DMS153 (cell line): ENCODE results near the gene TRMT112.
"Not testable (repeated sequence)": the region's sequence is repeated elsewhere in the genome, so short reads cannot be mapped to it uniquely, and the experiment has no call there.

Experiments
- DNase-seq: peaks from one replicate; lab custom pipeline; 2025; lab: John Stamatoyannopoulos, UW

The TRMT112 gene

GRCh38 chr11:64312947-64313346 lies 4.4 kb downstream of the TRMT112 start:
- DNase-seq = no peak

DNA sequence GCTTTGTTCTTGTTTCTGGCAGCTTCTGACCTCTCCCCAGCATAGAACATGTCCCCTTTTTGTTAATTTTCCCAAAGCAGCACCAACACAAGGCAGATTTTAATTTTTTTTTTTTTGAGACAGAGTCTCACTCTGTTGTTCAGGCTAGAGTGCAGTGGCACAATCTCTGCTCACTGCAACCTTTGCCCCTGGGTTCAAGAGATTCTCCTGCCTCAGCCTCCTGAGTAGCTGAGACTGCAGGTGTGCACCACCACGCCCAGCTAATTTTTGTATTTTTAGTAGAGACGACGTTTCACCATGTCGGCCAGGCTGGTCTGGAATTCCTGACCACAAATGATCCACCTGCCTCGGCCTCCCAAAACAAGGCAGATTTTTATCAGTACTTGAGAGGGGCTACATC lies 9.6 kb downstream of the TRMT112 start:
- not testable (repeated sequence) for DNase-seq

- no peak for DNase-seq
Observed at GRCh38 chr11:64306876-64307622, 10.3 kb downstream of the TRMT112 start.

- DNase-seq = no peak
Observed at GRCh38 chr11:64306563-64306875, 10.8 kb downstream of the TRMT112 start.

GRCh38 chr11:64305691-64306562 lies 11.4 kb downstream of the TRMT112 start:
- peak; percentile 25 for DNase-seq

DNA sequence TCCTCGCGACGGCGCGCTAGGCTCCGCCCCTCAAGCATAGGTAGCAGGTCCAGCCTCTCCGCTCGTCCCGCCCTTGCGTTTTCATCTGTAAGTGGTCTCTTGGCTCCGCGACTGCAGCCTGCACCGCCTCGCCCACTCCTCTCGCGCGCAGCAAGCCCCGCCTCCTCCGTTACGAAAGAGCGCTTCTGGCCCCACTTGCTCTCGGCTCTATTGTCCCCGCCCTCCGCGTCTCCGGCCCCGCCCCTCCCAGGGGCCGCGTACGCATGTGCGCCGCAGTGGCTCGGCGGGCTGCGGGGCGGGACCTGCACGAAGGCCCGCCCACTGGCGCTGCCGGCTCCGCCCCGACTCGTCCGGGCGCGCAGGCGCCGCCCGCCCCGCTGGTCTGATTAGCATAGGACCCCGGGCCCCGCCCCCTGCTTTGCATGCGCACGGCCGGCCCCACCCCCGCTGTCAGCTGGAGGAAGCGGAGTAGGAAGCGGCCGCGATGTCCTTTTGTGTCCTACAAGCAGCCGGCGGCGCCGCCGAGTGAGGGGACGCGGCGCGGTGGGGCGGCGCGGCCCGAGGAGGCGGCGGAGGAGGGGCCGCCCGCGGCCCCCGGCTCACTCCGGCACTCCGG lies 12.2 kb downstream of the TRMT112 start, which contains the start of gene ESRRA:
Gene ESRRA (plus strand): TSS at position 450 of the 616 bp plus-strand sequence. CDS start 1,656 bp downstream, outside the sequence.
- DNase-seq = peak; percentile 98

GRCh38 chr11:64304316-64305072 lies 12.9 kb downstream of the TRMT112 start:
- peak; percentile 79 for DNase-seq

GRCh38 chr11:64304032-64304315 lies 13.4 kb downstream of the TRMT112 start:
- no peak for DNase-seq

- DNase-seq = no peak
Observed at GRCh38 chr11:64303109-64304031, 14.0 kb downstream of the TRMT112 start.

- no peak for DNase-seq
Observed at GRCh38 chr11:64299847-64300648, 17.3 kb downstream of the TRMT112 start, which contains the start of gene CATSPERZ. Gene CATSPERZ (plus strand): TSS chr11:64300358. CDS start chr11:64300411, 53 bp downstream.

DNA sequence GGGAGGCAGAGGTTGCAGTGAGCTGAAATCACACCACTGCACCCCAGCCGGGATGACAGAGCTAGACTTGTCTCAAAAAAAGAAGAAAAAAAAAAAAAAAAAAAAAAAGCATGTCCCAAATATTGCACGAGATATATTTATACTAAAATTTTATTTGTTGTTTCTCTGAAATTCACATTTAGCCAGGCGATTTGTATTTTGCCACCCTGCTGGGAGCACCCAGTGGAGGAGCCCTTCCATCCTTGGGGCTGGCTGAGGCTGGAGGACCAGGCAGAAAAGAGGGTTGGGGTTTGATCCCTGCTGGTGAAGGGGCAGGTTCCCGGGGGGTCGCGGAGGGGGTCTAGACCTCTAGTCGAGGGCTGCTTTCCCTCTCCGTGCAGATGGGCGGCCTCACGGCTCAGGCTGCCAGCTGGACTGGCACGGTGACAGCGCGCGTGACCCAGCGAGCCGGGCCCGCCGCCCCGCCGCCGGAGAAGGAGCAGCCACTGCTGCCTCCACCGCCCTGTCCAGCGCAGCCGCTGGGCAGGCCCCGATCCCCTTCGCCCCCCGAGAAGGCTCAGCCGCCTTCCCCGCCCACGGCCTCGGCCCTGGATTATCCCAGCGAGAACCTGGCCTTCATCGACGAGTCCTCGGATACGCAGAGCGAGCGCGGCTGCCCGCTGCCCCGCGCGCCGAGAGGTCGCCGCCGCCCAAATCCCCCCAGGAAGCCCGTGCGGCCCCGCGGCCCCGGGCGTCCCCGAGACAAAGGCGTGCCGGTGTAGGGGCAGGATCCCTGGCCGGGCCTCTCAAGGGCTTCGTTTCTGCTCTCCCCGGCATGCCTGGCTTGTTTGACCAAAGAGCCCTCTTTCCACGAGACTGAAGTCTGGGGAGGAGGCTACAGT lies 18.2 kb downstream of the TRMT112 start:
- DNase-seq = no peak

- DNase-seq = no peak
Observed at GRCh38 chr11:64297699-64298358, 19.5 kb downstream of the TRMT112 start.

GRCh38 chr11:64296830-64297698 lies 20.3 kb downstream of the TRMT112 start:
- DNase-seq = no peak

- no peak for DNase-seq
Observed at GRCh38 chr11:64296236-64296635, 21.1 kb downstream of the TRMT112 start.

DNA sequence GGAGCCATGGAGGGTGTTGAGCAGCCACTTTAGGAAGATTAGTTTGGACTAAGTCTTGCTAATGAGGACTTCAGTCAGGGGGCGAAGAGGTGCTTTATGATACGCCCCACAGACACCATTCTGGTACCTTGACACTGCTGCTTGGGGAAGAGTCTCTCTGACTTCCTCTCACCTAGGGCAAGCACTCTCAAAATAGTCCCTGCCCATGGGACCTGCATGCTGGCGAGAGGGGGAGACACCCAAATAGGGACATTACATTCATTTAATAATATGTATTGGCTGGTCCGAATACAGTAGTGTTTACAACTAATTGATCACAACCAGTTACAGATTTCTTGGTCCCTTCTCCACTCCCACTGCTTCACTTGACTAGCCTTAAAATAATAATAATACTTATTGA lies 21.6 kb downstream of the TRMT112 start:
- DNase-seq = no peak

GRCh38 chr11:64294774-64295173 lies 22.6 kb downstream of the TRMT112 start:
- DNase-seq = no peak

DNA sequence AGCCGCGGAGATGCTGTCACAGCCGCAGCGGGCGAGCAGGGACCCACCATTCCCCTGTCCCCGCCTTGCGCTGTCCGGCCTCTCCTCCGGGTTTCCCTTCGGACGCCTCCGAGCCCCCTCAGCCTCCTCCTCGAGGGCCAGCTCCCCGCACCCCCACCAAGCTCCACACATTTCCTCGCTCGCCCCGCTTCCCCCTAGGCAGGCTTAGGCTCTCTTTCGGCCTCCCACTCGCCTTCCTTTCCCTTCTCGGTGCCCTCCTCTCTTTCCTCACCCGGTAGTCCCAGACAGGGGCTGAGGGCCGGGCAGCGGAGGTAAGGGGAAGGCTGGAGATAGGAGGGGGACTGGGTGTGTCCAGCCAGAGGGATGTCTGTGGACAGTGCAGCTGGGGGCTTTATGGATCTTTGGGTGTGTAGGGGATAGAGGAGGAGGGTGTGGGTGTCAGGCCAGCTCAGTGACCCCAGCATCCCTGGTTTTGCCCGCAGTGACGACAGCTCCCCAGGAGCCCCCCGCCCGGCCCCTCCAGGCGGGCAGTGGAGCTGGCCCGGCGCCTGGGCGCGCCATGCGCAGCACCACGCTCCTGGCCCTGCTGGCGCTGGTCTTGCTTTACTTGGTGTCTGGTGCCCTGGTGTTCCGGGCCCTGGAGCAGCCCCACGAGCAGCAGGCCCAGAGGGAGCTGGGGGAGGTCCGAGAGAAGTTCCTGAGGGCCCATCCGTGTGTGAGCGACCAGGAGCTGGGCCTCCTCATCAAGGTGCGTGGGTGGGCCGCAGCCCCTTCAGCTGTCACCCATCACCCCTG lies 24.7 kb downstream of the TRMT112 start:
- no peak for DNase-seq
